HG02642 (cell line): ENCODE results near the gene ITGA7.

Experiments used
- ATAC-seq: cut with Tn5 transposase; IDR thresholded peaks from one replicate; pipeline ENCODE4 v1.9.1; 2021; ENCODE audit warnings: mild to moderate bottlenecking; ENCODE audit not compliant: unreplicated experiment, poor library complexity

The ITGA7 gene

GRCh38 chr12:55703288-55703687 is 4.4 kb downstream of the ITGA7 start:
- no peak for ATAC-seq

GRCh38 chr12:55702861-55703260 is 4.8 kb downstream of the ITGA7 start:
- no peak for ATAC-seq

- ATAC-seq = no peak
These were observed 7.3 kb downstream of the ITGA7 start for GRCh38 chr12:55700255-55701018.

GRCh38 chr12:55699471-55700055 is 8.1 kb downstream of the ITGA7 start:
- ATAC-seq = no peak

GRCh38 chr12:55698965-55699364 is 8.7 kb downstream of the ITGA7 start:
- no peak for ATAC-seq

GRCh38 chr12:55698241-55698955 is 9.3 kb downstream of the ITGA7 start:
- no peak for ATAC-seq

GRCh38 chr12:55697686-55698085 is 10.0 kb downstream of the ITGA7 start:
- no peak for ATAC-seq

GRCh38 chr12:55696796-55697462 is 10.8 kb downstream of the ITGA7 start:
- no peak for ATAC-seq

GRCh38 chr12:55696141-55696540 is 11.6 kb downstream of the ITGA7 start:
- ATAC-seq = no peak

GRCh38 chr12:55695349-55695748 is 12.4 kb downstream of the ITGA7 start:
- ATAC-seq = no peak

GRCh38 chr12:55694651-55695050 is 13.1 kb downstream of the ITGA7 start:
- no peak for ATAC-seq

GRCh38 chr12:55694188-55694515 is 13.6 kb downstream of the ITGA7 start:
- ATAC-seq = no peak

- ATAC-seq = no peak
These were observed 14.1 kb downstream of the ITGA7 start for GRCh38 chr12:55693323-55694187.

- no peak for ATAC-seq
These were observed 14.9 kb downstream of the ITGA7 start for GRCh38 chr12:55692631-55693322.

GRCh38 chr12:55688716-55689655 is 18.7 kb downstream of the ITGA7 start:
- ATAC-seq = no peak

- no peak for ATAC-seq
These were observed 20.0 kb downstream of the ITGA7 start for GRCh38 chr12:55687746-55688145.

- no peak for ATAC-seq
These were observed 21.2 kb downstream of the ITGA7 start for GRCh38 chr12:55686366-55687010.

GRCh38 chr12:55685671-55686070 is 22.0 kb downstream of the ITGA7 start:
- ATAC-seq = no peak
